ENCODE data around the gene SSR4. TPM values are rescaled to one million over a fixed set of nuclear protein-coding genes. Genes with fewer than 3 reads are reported as not detected.

Gene SSR4
- total RNA-seq, 4 donors from 2014 or later, result 177 to 359 (median 279) TPM

GRCh38 chrX:153844509-153845082, 50.1 kb downstream of the SSR4 start:
- peaks cover 7% of the 10 kb centered on the region for H3K27me3 ChIP-seq
- WGBS, 2 donors, result 14 to 23% methylated on average over 6 of the region's 6 CpGs
- H3K4me1 ChIP-seq, result no peaks in the 10 kb centered on the region
- H3K4me3 ChIP-seq (replicated peaks in 1 of 3), result no peak overlapping the region
- intact Hi-C loops (cut with DNase I), result no loop called here
- H3K27ac ChIP-seq, result no peak overlapping the region
- no peak for DNase-seq
- H3K9me3 ChIP-seq, result no peaks in the 10 kb centered on the region
- TF ChIP-seq POLR2A (IDR thresholded peaks at IDR 0.05) (no peak), CTCF (IDR thresholded peaks at IDR 0.05) (no peak)
- H3K36me3 ChIP-seq, result no peaks in the 10 kb centered on the region

- peaks cover 7% of the 10 kb centered on the region for H3K27me3 ChIP-seq
- intact Hi-C loops (cut with DNase I), result no loop called here
- WGBS, 2 donors, result 37 to 44% methylated on average over 6 of the region's 6 CpGs
Observed at GRCh38 chrX:153845195-153845594, 50.7 kb downstream of the SSR4 start.

GRCh38 chrX:153845842-153846241, 51.4 kb downstream of the SSR4 start:
- intact Hi-C loops (cut with DNase I), result no loop called here
- TF ChIP-seq POLR2A (IDR thresholded peaks at IDR 0.05), result no peak
- no peak for TF ChIP-seq CTCF (IDR thresholded peaks at IDR 0.05)
- H3K27ac ChIP-seq, result no peak overlapping the region
- H3K36me3 ChIP-seq, result no peaks in the 10 kb centered on the region
- no peak overlapping the region for H3K4me3 ChIP-seq (replicated peaks in 1 of 3)
- WGBS, 2 donors, result 9 to 21% methylated on average over 3 of the region's 3 CpGs
- DNase-seq, result no peak
- H3K9me3 ChIP-seq, result no peaks in the 10 kb centered on the region
- peaks cover 7% of the 10 kb centered on the region for H3K27me3 ChIP-seq
- H3K4me1 ChIP-seq, result no peaks in the 10 kb centered on the region

More at GRCh38 chrX:153845195-153845594, 50.7 kb downstream of the SSR4 start:
- Histone ChIP-seq H3K36me3 (no peaks in the 10 kb centered on the region), H3K27ac (no peak overlapping the region), H3K4me1 (no peaks in the 10 kb centered on the region), H3K4me3 (replicated peaks in 1 of 3) (no peak overlapping the region), H3K9me3 (no peaks in the 10 kb centered on the region)
- DNase-seq, result no peak
- no peak for TF ChIP-seq CTCF (IDR thresholded peaks at IDR 0.05)
- no peak for TF ChIP-seq POLR2A (IDR thresholded peaks at IDR 0.05)

Other genes with a start within 250 kb of the SSR4 start
- gene CCNQ, start 195.5 kb upstream of the SSR4 start, total RNA-seq, result 10 to 100 TPM; 22.0 to 43.3 (median 33.0) TPM
- not detected for gene DUSP9, start 147.5 kb upstream of the SSR4 start, total RNA-seq
- gene PNCK, start 120.9 kb upstream of the SSR4 start, total RNA-seq, result under 1 TPM in 1 of 4 donors, not detected in 3; 0.83 TPM
- 1 to 10 TPM; 4.0 to 8.0 (median 6.1) TPM for gene SLC6A8, start 106.7 kb upstream of the SSR4 start, total RNA-seq
- gene BCAP31, start 70.3 kb upstream of the SSR4 start, total RNA-seq, result 100 to 1,000 TPM; 170 to 228 (median 185) TPM
- 10 to 100 TPM in 1 of 4 donors, 1 to 10 TPM in 3; 7.0 to 11.8 (median 8.9) TPM for gene ABCD1, start 69.8 kb upstream of the SSR4 start, total RNA-seq
- gene PLXNB3, start 30.4 kb upstream of the SSR4 start, total RNA-seq, result 1 to 10 TPM in 3 of 4 donors, under 1 TPM in 1; 0.67 to 2.0 (median 1.1) TPM
- gene SRPK3, start 13.6 kb upstream of the SSR4 start, total RNA-seq, result under 1 TPM in 1 of 4 donors, not detected in 3; 0.22 TPM
- gene IDH3G, start 293 bp upstream of the SSR4 start, total RNA-seq, result 100 to 1,000 TPM in 3 of 4 donors, 10 to 100 TPM in 1; 77.7 to 148 (median 115) TPM
- gene PDZD4, start 35.9 kb downstream of the SSR4 start, total RNA-seq, result 1 to 10 TPM; 3.2 to 7.0 (median 4.5) TPM
- gene L1CAM, start 91.5 kb downstream of the SSR4 start, total RNA-seq, result 1 to 10 TPM in 1 of 4 donors, under 1 TPM in 3; 0.45 to 2.2 (median 0.75) TPM
- 1 to 10 TPM in 3 of 4 donors, not detected in 1; 1.1 to 2.8 (median 2.6) TPM for gene AVPR2, start 110.0 kb downstream of the SSR4 start, total RNA-seq
- gene ARHGAP4, start 131.6 kb downstream of the SSR4 start, total RNA-seq, result 10 to 100 TPM in 2 of 4 donors, 1 to 10 TPM in 2; 6.5 to 37.0 (median 12.2) TPM
- 10 to 100 TPM; 58.7 to 89.3 (median 69.7) TPM for gene NAA10, start 140.4 kb downstream of the SSR4 start, total RNA-seq
- 10 to 100 TPM in 1 of 4 donors, 1 to 10 TPM in 3; 3.6 to 16.5 (median 4.4) TPM for gene RENBP, start 150.0 kb downstream of the SSR4 start, total RNA-seq
- gene HCFC1, start 177.2 kb downstream of the SSR4 start, total RNA-seq, result 100 to 1,000 TPM in 1 of 4 donors, 10 to 100 TPM in 3; 23.5 to 119 (median 52.3) TPM
- 10 to 100 TPM in 1 of 4 donors, 1 to 10 TPM in 3; 3.8 to 10.7 (median 8.7) TPM for gene TMEM187, start 178.1 kb downstream of the SSR4 start, total RNA-seq
- gene IRAK1, start 225.2 kb downstream of the SSR4 start, total RNA-seq, result 10 to 100 TPM; 36.4 to 53.1 (median 42.8) TPM

All from thyroid gland (tissue), 4 donors.